HT1080 (cell line): ENCODE data around the gene CHGA. TPM values are rescaled to one million over a fixed set of nuclear protein-coding genes. Genes with fewer than 3 reads are reported as not detected.
A peak's percentile ranks its signal among the peaks of the same experiment; 100 is the strongest.

Source experiments
- DNase-seq: peaks from one replicate; pipeline ENCODE4 v3.0.0-alpha.2; 2015; ENCODE audit warnings: low read depth
- polyA plus RNA-seq, 2 experiments: library from polyadenylated mRNA; depleted of rRNA; stranded (reverse); fragments of >200 nt; gene quantifications; 2 replicates each; pipeline ENCODE4 v1.2.3, GENCODE V29; 2015
- total RNA-seq: library from RNA; depleted of rRNA; stranded (reverse); fragments of >200 nt; shearing (Covaris generic); gene quantifications from 2 replicates; pipeline ENCODE4 v1.2.3, GENCODE V29; 2014; rRNA removed

CHGA gene
- total RNA-seq = not detected in 2 replicates
- polyA plus RNA-seq (2015; cell fraction: cytosol; rRNA removed) = not detected in 2 replicates
- not detected in 2 replicates for polyA plus RNA-seq (2015; cell fraction: nucleus; rRNA removed)

DNA sequence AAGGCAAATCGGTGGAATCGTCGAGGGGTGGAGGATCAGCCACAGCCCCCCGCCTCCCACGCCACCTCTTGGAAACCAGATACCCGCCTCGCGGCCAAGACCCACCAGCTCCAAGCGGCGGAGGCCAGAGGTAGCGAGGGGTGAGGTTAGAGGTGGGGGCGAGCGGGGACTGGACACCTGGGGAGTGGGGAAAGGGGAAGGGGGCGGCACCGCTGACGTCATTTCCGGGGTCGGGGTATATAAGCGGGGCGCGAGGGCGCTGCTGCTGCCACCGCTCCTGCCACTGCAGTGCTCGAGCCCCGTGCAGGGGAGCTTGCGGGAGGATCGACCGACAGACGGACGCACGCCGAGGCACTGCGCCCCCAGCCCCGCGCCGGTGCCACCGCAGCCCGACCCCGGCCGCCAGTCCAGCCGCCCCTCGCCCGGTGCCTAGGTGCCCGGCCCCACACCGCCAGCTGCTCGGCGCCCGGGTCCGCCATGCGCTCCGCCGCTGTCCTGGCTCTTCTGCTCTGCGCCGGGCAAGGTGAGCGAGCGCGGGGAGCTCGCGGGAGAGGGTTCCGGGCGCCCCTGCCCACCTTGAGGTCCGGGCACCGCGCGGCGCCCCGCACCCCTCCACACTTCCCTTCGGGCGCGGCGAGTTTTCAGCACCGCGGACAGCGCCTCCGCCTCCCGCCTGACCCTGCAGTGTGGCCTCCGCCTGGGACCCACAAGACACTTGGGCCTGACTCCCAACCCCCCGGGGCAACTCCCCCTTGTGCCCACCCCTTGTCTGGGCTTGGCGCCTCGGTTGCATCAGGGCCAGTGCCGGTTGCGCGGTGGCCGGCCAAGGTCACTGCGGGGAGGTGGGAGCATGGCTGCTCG, at the start of gene CHGA:
Gene CHGA, plus strand, starts transcription at position 268 of the 861 bp plus-strand sequence. Its CDS starts 210 bp downstream, at position 478.
- DNase-seq = no peak

- no peak for DNase-seq
Observed at GRCh38 chr14:92874962-92875661, 47.8 kb upstream of the CHGA start.

DNA sequence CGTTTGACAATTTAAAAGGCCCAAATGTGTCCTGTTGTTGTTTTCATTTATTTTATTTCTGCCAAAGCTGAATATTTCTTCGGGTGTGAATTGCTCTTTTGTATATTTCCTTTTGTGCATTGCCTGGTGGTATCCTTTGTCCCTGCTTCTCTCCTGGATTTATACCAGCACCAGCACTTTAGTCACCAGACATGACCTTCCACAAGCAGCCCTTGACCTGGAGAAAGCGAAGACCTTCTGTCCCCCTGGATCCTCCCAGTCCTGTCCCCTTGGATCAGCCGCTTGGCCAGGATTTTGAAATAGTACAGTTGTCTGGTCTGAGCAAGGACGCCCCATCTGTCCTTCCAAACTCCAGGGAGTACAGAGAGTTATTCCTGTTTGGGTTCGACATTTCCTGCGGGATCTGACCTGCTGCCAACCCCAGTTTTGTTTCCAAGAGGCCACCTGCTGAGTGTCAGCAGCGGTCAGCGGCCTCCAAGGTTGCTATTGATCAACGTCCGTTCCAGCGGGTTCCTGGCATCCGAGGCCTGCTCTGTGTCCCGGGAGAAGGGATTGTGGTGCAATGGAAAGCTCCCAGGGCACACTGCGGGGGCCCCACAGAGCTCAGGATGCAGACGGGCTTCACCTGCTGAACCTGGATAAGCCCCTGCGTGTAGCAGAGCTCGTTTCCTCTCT, 45.1 kb upstream of the CHGA start:
- no peak for DNase-seq

GRCh38 chr14:92880351-92880750, 42.6 kb upstream of the CHGA start:
- no peak for DNase-seq

GRCh38 chr14:92880851-92881250, 42.1 kb upstream of the CHGA start:
- DNase-seq = peak; percentile 17

- DNase-seq = no peak
Observed at GRCh38 chr14:92883066-92883465, 39.9 kb upstream of the CHGA start.

DNA sequence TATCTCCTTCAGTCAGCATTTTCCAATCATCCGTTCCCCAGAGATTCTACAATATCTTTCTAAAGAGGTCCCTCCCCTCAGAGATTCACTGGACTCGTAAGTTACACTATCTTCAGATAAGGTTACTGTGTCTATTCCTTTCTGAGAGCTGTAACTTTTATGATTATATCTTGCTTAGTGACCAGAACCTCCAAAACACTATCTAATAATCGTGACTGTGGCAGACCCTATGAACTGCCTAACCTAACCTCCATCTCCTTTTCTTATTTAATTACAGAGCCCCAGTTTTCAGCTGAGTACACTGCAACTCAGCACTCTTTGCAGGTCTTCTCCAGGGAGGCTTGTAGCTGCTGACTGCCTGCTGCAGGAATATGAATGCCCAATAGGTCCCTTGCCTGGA, 38.5 kb upstream of the CHGA start:
- DNase-seq = no peak

GRCh38 chr14:92885279-92886061, 37.5 kb upstream of the CHGA start:
- DNase-seq = no peak

DNA sequence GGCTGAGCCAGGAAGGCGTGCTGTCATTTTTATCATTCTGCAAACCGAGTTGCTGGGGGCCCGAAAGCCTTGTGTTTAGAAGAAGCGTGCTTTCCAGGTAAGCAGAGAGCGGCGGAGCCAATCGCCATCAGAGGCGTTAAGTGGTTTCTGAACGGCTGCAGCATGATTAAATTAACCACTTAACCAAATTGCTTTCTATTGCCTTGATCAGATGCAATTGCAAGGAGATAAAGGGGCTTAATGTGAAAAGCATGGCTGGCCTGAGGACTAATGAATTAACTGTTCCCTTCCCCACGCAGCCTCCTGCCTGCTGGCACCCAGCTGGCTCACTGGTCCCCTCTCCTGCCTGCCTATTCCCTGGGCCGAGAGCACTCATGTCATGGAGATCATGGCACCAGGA, 36.6 kb upstream of the CHGA start:
- DNase-seq = no peak

DNA sequence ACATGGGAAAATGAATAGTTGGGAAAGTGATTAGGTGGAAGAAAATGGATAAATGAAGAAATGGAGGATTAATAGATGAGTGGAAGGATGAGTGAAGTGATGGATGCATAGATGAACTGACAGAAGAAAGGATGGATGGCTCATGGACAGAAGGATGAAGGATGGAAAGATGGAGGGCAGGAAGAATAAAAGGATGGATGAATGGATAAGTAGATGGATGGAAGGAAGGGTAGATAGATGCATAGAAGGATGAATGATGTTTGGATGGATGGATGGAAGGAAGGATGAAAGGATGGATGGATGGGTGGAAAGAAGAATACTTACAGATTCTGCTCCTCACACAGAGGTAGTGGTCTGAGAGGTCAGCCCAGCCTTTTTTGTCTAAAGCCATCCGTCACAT, 35.8 kb upstream of the CHGA start:
- DNase-seq = no peak

DNA sequence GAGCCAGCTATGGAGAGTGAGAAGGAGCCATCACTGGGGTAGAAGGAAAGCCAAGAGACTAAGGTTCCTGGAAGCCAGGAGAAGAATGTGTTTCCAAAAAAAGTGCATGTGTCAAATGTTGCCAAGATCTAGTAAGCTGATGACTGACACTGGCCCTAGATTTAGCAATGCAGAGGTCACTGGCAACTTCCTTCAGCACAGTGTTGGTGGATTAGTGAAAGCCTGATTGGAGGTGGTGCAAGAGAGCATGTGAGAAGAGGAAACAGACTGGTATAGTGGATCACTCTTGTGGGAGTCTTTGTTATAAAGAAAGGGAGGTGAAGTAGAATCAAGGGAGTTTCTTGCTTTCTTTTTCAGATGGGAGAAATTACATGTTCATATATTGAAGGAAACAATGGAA, 34.1 kb upstream of the CHGA start:
- no peak for DNase-seq

GRCh38 chr14:92890830-92891588, 31.9 kb upstream of the CHGA start:
- peak; percentile 31 for DNase-seq

DNA sequence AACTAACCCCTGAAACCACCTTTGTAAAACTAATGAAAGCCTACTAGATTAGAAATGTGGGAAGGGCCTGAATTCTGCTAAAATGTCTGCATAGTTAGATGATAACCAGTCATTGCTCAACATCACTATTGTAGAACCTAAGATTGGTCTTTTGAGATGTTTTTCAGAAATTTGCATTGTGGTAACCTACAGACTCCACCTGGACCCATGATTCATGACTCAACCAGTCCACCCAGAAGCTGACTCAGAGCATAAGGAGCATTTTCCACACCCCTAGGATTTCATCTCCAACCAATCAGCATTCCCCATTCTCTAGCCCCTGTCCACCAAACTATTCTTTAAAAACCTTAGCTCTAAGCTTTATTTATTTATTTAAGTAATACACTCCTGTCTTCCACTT, 30.4 kb upstream of the CHGA start:
- DNase-seq = peak; percentile 50

DNA sequence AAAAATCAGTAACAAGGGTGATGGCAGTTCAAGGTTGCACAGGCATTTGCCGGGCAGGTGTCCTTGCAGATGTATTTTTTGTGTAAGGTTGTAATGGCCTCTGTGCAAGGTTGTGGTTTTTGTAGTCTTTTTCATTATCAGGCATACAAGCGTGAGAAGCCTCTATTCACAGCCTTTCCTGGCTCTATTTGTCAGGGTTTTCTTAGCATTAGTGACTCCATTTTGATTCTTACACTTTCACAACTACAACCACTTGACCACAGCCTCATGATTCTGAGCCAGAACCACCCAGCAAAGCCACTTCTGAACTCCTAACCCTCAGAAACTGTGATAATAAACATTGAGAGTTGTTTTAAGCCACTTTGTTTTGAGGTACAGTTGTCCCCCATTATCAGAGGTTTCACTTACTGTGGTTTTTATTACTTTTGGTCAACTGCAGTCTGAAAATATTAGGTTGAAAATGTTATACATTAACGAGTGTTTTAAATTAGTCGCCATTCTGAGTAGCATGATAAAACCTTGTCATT, 27.5 kb upstream of the CHGA start:
- no peak for DNase-seq

DNA sequence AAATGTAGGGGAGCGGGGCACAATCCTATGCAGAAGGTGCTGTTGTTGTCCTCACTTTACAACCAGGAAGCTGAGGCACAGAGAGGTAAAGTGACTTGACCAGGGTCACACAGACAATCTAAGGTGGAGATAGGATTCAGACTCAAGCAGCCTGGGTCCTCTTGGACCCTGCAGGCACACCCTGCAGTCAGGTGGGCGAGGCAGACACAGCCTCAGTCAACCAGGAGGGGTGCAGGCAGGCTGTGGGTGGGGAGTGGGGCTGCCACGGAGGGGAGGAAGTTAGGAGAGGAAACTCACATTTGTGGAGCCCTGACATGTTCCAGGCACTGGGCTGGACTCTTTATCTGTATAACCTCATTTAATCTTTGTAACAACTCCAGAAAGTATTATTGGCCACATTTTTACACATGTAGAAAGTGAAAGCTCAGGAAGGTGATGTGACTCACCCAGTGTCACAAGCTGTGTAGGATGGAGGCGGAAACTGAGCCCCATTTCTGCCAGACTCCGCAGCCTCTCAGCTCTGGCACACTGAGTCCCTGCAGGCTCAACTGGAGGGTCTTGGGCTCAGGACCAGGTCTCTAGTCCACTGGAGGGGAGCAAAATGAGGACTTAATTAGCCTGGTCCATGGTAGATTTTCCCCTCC, 24.9 kb upstream of the CHGA start:
- DNase-seq = peak; percentile 36

- no peak for DNase-seq
Observed at GRCh38 chr14:92898566-92899131, 24.3 kb upstream of the CHGA start.

DNA sequence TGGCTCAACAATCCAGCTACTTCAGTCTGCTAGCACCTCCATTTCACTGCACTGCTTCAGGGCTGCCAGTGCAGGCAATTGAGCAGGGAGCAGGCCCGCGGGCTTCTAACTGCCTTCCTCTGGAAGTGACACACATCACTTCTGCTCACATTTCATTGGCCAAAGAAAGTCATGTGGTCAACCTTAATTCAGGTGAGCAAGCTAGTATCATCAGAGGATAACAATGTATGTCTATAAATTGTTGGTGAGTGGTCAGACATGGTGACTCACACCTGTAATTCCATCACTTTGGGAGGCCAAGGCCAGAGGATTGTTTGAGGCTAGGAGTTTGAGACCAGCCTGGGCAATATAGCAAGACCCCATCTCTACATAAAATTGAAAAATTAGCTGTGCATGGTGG, 22.3 kb upstream of the CHGA start:
- DNase-seq = peak; percentile 38

- DNase-seq = no peak
Observed at GRCh38 chr14:92902191-92902590, 20.8 kb upstream of the CHGA start.

DNA sequence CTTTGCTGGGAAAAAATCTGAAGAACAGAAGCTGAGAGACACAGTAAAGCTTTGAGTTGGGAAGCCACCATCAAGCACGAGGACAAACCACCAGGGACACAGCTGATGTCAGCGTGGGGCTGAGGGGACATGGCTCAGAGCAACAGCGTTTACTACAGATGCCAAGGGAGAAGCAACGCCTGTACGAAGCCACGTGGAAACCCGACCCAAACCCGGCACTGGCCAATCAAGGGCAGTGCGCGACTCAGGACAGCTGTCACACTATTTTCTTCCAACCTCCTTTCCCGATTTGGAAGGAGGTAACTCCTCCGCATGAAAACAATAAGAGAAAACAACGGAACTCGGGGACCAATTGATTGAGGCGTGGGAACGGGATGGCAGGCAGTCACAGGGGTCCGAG, 20.2 kb upstream of the CHGA start:
- no peak for DNase-seq
